A673 (cell line): ENCODE measurements around the gene USH1C. TPM values are rescaled to one million over a fixed set of nuclear protein-coding genes. Genes with fewer than 3 reads are reported as not detected.

ENCODE experiments used
- BruUV-seq: library from RNA; stranded (reverse); fragments of 400-500 nt; replicated peaks from 2 replicates; lab custom pipeline; 2021; lab: Mats Ljungman, UMichigan
- CTCF ChIA-PET: fragments of 300-600 bp; sonication (Branson Sonifier 250); formaldehyde crosslinking; loops from one replicate; lab custom pipeline; 2022; ENCODE audit warnings: antibody characterized with exemption; lab: Charles Lee
- POLR2A ChIA-PET: fragments of 300-600 bp; sonication (Branson Sonifier 250); formaldehyde crosslinking; loops from one replicate; lab custom pipeline; 2022; ENCODE audit warnings: antibody characterized with exemption; ENCODE audit not compliant: low non-redundant PET; lab: Charles Lee
- DNase-seq: peaks from one replicate; pipeline ENCODE4 v3.0.0-alpha.2; 2015; ENCODE audit warnings: low spot score
- H3K27ac ChIP-seq: fragments of 200-600 bp; sonication (generic); 2 replicates; pipeline ENCODE4 v1.5.1; 2016; ENCODE audit warnings: mixed run types, low read depth, mild to moderate bottlenecking, mixed read lengths, antibody characterized with exemption, low read length; ENCODE audit not compliant: poor library complexity, severe bottlenecking
- H3K27me3 ChIP-seq: fragments of 200-600 bp; sonication (generic); replicated peaks from 2 replicates; pipeline ENCODE4 v1.6.1; 2017; ENCODE audit warnings: mixed run types, low read depth, mild to moderate bottlenecking, mixed read lengths, antibody characterized with exemption, low read length; ENCODE audit not compliant: insufficient read depth, poor library complexity
- H3K36me3 ChIP-seq: fragments of 200-600 bp; sonication (generic); 2 replicates; pipeline ENCODE4 v1.6.1; 2016; ENCODE audit warnings: mixed run types, mild to moderate bottlenecking, mixed read lengths, antibody characterized with exemption, low read length; ENCODE audit not compliant: insufficient read depth, poor library complexity, severe bottlenecking
- H3K4me1 ChIP-seq: fragments of 200-600 bp; sonication (generic); 2 replicates; pipeline ENCODE4 v1.6.1; 2017; ENCODE audit warnings: mixed run types, mild to moderate bottlenecking, mixed read lengths, antibody characterized with exemption, low read length; ENCODE audit not compliant: insufficient read depth, poor library complexity, severe bottlenecking
- H3K4me3 ChIP-seq: fragments of 200-600 bp; sonication (generic); 2 replicates; pipeline ENCODE4 v1.5.1; 2016; ENCODE audit warnings: low read depth, mixed run types, mild to moderate bottlenecking, mixed read lengths, low read length; ENCODE audit not compliant: poor library complexity, severe bottlenecking
- H3K9me3 ChIP-seq: fragments of 200-600 bp; sonication (generic); 2 replicates; pipeline ENCODE4 v1.6.1; 2016; ENCODE audit warnings: mixed run types, low read depth, mild to moderate bottlenecking, mixed read lengths, antibody characterized with exemption, low read length; ENCODE audit not compliant: poor library complexity, severe bottlenecking
- EZH2 ChIP-seq: fragments of 200-600 bp; sonication (generic); IDR thresholded peaks from 2 replicates; pipeline ENCODE4 v1.6.1; 2017; ENCODE audit warnings: borderline replicate concordance, low read depth, mild to moderate bottlenecking, mixed read lengths, antibody characterized with exemption, low read length; ENCODE audit not compliant: poor library complexity, severe bottlenecking
- intact Hi-C: fragments of 100-400 bp; cut with micrococcal nuclease; formaldehyde crosslinking; loops from one replicate; pipeline ENCODE4 v1.10.0; 2022; ENCODE audit not compliant: unreplicated experiment
- total RNA-seq: library from RNA; stranded (reverse); gene quantifications from 2 replicates; pipeline ENCODE4 v1.2.3, GENCODE V29; 2021
- TF ChIP-seq, protein P1 (sequence below): fragments of 300-800, 200-600 bp; sonication (generic); conservative IDR thresholded peaks from 2 replicates; pipeline ENCODE4 v1.5.1; 2017; ENCODE audit warnings: low read depth, mild to moderate bottlenecking, antibody characterized with exemption, low read length, moderate library complexity, mixed read lengths

The USH1C gene
- total RNA-seq, 1 experiment from 2014 or later: not detected

DNA sequence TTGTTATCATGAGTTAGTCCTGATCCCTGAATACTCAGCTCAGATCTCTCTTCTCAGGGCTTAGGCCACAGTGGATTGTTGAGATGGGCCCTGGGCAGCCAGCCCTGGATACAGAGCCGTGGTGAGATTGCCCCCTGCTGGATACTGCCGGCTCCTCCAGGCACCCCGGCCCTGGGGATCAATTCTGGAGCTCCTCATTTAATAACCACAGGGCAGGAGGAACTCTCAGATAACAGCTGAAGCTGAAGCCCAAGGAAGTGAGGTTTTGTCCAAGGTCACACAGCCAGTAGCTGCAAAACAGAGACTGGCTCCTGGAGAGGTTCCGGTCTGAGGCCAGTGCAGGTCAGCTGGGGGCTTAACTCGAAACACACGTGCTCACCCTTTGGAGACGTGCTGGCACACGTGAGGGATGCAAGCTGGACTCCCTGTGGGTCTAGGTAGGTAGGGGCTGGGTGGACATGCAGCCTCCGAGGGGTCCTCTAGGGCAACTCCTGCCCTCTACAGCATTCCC is 16.0 kb downstream of the USH1C start:
- POLR2A ChIA-PET: no interaction called here
- no peak overlapping the region for H3K27ac ChIP-seq
- H3K4me1 ChIP-seq: no peaks in the 10 kb centered on the region
- no peak overlapping the region for H3K4me3 ChIP-seq
- no peaks in the 10 kb centered on the region for H3K36me3 ChIP-seq
- TF ChIP-seq, protein P1, sequence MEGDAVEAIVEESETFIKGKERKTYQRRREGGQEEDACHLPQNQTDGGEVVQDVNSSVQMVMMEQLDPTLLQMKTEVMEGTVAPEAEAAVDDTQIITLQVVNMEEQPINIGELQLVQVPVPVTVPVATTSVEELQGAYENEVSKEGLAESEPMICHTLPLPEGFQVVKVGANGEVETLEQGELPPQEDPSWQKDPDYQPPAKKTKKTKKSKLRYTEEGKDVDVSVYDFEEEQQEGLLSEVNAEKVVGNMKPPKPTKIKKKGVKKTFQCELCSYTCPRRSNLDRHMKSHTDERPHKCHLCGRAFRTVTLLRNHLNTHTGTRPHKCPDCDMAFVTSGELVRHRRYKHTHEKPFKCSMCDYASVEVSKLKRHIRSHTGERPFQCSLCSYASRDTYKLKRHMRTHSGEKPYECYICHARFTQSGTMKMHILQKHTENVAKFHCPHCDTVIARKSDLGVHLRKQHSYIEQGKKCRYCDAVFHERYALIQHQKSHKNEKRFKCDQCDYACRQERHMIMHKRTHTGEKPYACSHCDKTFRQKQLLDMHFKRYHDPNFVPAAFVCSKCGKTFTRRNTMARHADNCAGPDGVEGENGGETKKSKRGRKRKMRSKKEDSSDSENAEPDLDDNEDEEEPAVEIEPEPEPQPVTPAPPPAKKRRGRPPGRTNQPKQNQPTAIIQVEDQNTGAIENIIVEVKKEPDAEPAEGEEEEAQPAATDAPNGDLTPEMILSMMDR: peak; percentile 73
- TF ChIP-seq EZH2: no peak
- CTCF ChIA-PET: interaction anchor here (0.7 to 1.8 kb wide), 4 partner anchors 142 to 298 kb away, joined by 3 to 18 read pairs (median 5); no protein-coding TSS in a partner anchor
- H3K9me3 ChIP-seq: no peaks in the 10 kb centered on the region
- no peaks in the 10 kb centered on the region for H3K27me3 ChIP-seq
- no TSS peak for BruUV-seq
- peak; percentile 60 for DNase-seq
- intact Hi-C loops: loop anchor here (1.0 kb wide), 1 partner anchor 144 kb away; no protein-coding TSS in a partner anchor

DNA sequence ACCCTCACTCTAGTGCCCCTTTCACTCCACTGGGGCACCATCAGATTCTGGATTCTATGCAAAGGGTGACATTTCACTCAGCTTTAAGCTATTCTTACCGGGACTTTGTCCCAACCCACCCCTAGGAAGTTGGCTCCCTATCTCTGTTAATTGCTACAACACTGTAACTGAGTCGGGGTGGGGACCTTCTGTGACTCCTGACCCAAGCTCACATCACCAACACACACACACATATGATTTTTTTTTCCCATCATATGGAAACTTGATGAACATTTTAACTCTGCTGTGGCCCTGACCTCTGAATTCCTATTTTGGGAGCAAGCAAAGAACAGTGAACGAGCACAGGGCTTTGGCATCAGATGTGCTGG is 16.6 kb downstream of the USH1C start:
- DNase-seq: no peak
- no peaks in the 10 kb centered on the region for H3K9me3 ChIP-seq
- no peak overlapping the region for H3K4me3 ChIP-seq
- H3K27ac ChIP-seq: no peak overlapping the region
- CTCF ChIA-PET: interaction anchor here (0.7 to 1.8 kb wide), 4 partner anchors 141 to 298 kb away, joined by 3 to 18 read pairs (median 5); no protein-coding TSS in a partner anchor
- BruUV-seq: no TSS peak
- no peaks in the 10 kb centered on the region for H3K27me3 ChIP-seq
- TF ChIP-seq, protein P1: no peak
- TF ChIP-seq EZH2: no peak
- H3K4me1 ChIP-seq: no peaks in the 10 kb centered on the region
- intact Hi-C loops: no loop called here
- no peaks in the 10 kb centered on the region for H3K36me3 ChIP-seq
- POLR2A ChIA-PET: no interaction called here

DNA sequence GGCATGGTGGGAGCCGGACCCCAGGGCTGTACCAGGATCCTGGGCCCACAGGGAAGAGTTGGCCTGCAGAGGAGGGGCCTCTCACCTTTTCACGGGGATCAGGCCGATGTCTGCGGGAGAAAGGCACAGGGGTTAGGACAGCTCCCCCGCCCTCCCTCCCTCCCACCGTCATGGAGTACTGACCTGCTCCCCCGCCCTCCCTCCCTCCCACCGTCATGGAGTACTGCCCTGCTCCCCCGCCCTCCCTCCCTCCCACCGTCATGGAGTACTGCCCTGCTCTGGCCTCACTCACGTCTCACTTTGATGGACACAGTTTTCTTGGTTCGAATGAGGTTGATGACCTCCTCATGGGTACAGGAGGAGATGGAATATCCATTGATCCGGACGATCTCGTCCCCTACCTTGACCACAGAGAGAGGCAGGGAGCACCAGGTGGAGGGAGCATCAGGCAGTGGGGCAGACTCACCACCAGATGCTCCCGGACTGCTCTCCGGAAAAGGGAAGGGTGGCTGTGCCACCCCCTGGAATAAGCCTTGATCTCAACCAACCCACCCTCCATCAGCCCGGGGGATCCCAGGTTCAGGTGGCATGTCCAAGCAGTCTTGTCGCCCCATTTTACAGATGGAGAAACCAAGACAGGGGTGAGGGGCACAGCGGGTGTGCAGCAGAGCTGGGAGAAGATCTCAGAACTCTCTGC is 17.1 kb downstream of the USH1C start:
- Histone ChIP-seq H3K27ac (no peak overlapping the region), H3K36me3 (no peaks in the 10 kb centered on the region), H3K9me3 (no peaks in the 10 kb centered on the region), H3K4me3 (no peak overlapping the region), H3K27me3 (no peaks in the 10 kb centered on the region), H3K4me1 (no peaks in the 10 kb centered on the region)
- no peak for DNase-seq
- TF ChIP-seq, protein P1: no peak
- no peak for TF ChIP-seq EZH2
- intact Hi-C loops: no loop called here
- ChIA-PET CTCF (interaction anchor here (1.7 to 1.8 kb wide), 2 partner anchors 143 to 297 kb away, joined by 5 to 18 read pairs; no protein-coding TSS in a partner anchor), POLR2A (no interaction called here)
- BruUV-seq: no TSS peak
